Measurements from ENCODE around the gene MYL3.

DNA sequence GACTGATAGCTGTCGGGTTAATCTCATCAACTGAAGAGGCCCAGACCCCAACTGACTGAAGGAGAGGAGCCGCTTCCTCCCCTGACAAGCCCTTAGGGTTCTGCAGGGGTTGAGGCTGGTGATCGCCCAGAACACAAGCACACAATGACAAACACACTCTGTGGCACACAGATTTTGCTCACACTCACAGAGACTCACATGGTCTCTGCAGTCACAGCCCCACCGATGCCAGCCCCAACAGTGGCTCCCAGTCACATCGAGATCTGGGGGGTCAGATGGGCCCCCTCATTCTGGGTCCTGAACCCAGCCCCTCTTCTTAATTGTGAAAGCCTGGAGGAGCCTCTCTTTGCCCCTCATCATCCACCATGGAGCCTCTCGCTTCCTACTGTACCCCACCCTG is 31.0 kb upstream of the MYL3 start:
- TF ChIP-seq, protein P1, sequence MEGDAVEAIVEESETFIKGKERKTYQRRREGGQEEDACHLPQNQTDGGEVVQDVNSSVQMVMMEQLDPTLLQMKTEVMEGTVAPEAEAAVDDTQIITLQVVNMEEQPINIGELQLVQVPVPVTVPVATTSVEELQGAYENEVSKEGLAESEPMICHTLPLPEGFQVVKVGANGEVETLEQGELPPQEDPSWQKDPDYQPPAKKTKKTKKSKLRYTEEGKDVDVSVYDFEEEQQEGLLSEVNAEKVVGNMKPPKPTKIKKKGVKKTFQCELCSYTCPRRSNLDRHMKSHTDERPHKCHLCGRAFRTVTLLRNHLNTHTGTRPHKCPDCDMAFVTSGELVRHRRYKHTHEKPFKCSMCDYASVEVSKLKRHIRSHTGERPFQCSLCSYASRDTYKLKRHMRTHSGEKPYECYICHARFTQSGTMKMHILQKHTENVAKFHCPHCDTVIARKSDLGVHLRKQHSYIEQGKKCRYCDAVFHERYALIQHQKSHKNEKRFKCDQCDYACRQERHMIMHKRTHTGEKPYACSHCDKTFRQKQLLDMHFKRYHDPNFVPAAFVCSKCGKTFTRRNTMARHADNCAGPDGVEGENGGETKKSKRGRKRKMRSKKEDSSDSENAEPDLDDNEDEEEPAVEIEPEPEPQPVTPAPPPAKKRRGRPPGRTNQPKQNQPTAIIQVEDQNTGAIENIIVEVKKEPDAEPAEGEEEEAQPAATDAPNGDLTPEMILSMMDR (IDR thresholded peaks at IDR 0.05), result no peak
- no peak for TF ChIP-seq POLR2A (IDR thresholded peaks at IDR 0.05)
- TF ChIP-seq POLR2AphosphoS5 (IDR thresholded peaks at IDR 0.05), result no peak

Data from breast epithelium (tissue), 3 donors.